K562 (cell line): ENCODE measurements around the gene KPNA4. TPM values are rescaled to one million over a fixed set of nuclear protein-coding genes. Genes with fewer than 3 reads are reported as not detected.
"Not testable (repeated sequence)": the region's sequence is repeated elsewhere in the genome, so short reads cannot be mapped to it uniquely, and the experiment has no call there.

Experiments
- ATAC-seq: fragments of 200-7000 bp; cut with Tn5 transposase; 3 replicates; pipeline ENCODE4 v1.9.1; 2020; ENCODE audit warnings: moderate library complexity
- BruUV-seq: library from RNA; stranded (reverse); fragments of 400-500 nt; replicated peaks from 2 replicates; lab custom pipeline; 2021; lab: Mats Ljungman, UMichigan
- CTCF ChIA-PET: fragments of 300-600 bp; formaldehyde crosslinking; extraction: SDS; loops from one replicate; lab custom pipeline; 2021; ENCODE audit warnings: low intra/inter-chr PET ratio; lab: Yijun Ruan, JAX
- POLR2A ChIA-PET: fragments of 300-600, 350-650 bp; sonication (Branson Sonifier 250); formaldehyde crosslinking; extraction: SDS; loops from one replicate; lab custom pipeline; 2021; ENCODE audit warnings: antibody characterized with exemption, inconsistent platforms; lab: Yijun Ruan, JAX
- DNase-seq, 4 experiments: peaks; one replicate each; pipeline versions ENCODE4 v3.0.0 to v3.0.0-alpha.2; 2011 to 2018; ENCODE audit warnings: low spot score in 3 of 4, mixed read lengths in 3 of 4; ENCODE audit errors: extremely low read depth in 1 of 4
- FAIRE-seq: peaks from 2 replicates; lab custom pipeline; 2011; peaks lifted over from hg19 to GRCh38; lab: Jason Lieb, UNC
- H2AFZ ChIP-seq: 2 replicates; pipeline ENCODE4 v1.6.0; 2011; ENCODE audit warnings: low read depth, low read length, control low read depth, inconsistent platforms
- H3K27ac ChIP-seq: fragments of 200-600 bp; 3 replicates; pipeline ENCODE4 v1.8.0; 2011; ENCODE audit warnings: low read depth, mild to moderate bottlenecking, control low read depth, inconsistent platforms, low read length, moderate library complexity, mixed read lengths; ENCODE audit errors: extremely low read depth
- H3K27me3 ChIP-seq, 2 experiments: fragments of 300-600 bp in 1 of 2; 2 replicates in 1 of 2; 3 replicates in 1 of 2; pipeline versions ENCODE4 v1.6.0 to v1.8.0; 2011; ENCODE audit warnings: inconsistent platforms in 2 of 2, low read length in 2 of 2, mild to moderate bottlenecking in 1 of 2, mixed read lengths in 1 of 2, moderate library complexity in 1 of 2; ENCODE audit not compliant: control insufficient read depth in 2 of 2, insufficient read depth in 2 of 2
- H3K36me3 ChIP-seq: fragments of 300-600 bp; 3 replicates; pipeline ENCODE4 v1.8.0; 2011; ENCODE audit warnings: mild to moderate bottlenecking, low read length, inconsistent platforms; ENCODE audit not compliant: control insufficient read depth, insufficient read depth
- H3K4me1 ChIP-seq, 2 experiments: fragments of 200-600 bp in 1 of 2; replicated peaks in 1 of 2; 2 replicates in 1 of 2; 3 replicates in 1 of 2; pipeline versions ENCODE4 v1.5.1 to v1.8.0; 2011; ENCODE audit warnings: inconsistent platforms in 2 of 2, low read length in 2 of 2, mild to moderate bottlenecking in 1 of 2, mixed read lengths in 1 of 2, moderate library complexity in 1 of 2; ENCODE audit not compliant: control insufficient read depth in 2 of 2, insufficient read depth in 2 of 2
- H3K4me2 ChIP-seq: 2 replicates; pipeline ENCODE4 v1.6.1; 2011; ENCODE audit warnings: low read length, control low read depth, inconsistent platforms, mixed read lengths; ENCODE audit not compliant: insufficient read depth
- H3K4me3 ChIP-seq: fragments of 200-600 bp; sonication (generic), shearing (Covaris generic); 2 replicates; pipeline ENCODE4 v1.5.1; 2016; ENCODE audit warnings: control low read depth, inconsistent platforms
- H3K79me2 ChIP-seq: fragments of 200-600 bp; 3 replicates; pipeline ENCODE4 v1.8.0; 2011; ENCODE audit warnings: low read length, inconsistent platforms; ENCODE audit not compliant: control insufficient read depth, insufficient read depth
- H3K9ac ChIP-seq, 2 experiments: 2 replicates each; pipeline versions ENCODE4 v1.6.0 to v1.6.1; 2011; ENCODE audit warnings: low read depth in 2 of 2, low read length in 2 of 2, control low read depth in 1 of 2, inconsistent platforms in 1 of 2, mild to moderate bottlenecking in 1 of 2, mixed read lengths in 1 of 2; ENCODE audit not compliant: insufficient read depth in 1 of 2
- H3K9me1 ChIP-seq: one replicate; pipeline ENCODE4 v1.6.0; 2011; ENCODE audit warnings: inconsistent platforms, mild to moderate bottlenecking, low read length, moderate library complexity; ENCODE audit not compliant: control insufficient read depth, insufficient read depth
- H3K9me3 ChIP-seq: replicated peaks from 2 replicates; pipeline ENCODE4 v1.5.1; 2011; ENCODE audit warnings: low read depth, low read length, inconsistent platforms; ENCODE audit not compliant: control insufficient read depth, insufficient read depth
- H4K20me1 ChIP-seq: replicated peaks from 2 replicates; pipeline ENCODE4 v1.6.1; 2011; ENCODE audit warnings: low read length, inconsistent platforms, mixed read lengths; ENCODE audit not compliant: control insufficient read depth, insufficient read depth
- ETV5 ChIP-seq: sonication (generic); formaldehyde crosslinking; IDR thresholded peaks from 2 replicates; pipeline ENCODE4 v1.4.0; 2020; ENCODE audit warnings: low read depth, mild to moderate bottlenecking, missing genetic modification reagents
- GABPA ChIP-seq: fragments of 200-800 bp; sonication (Bioruptor generic); conservative IDR thresholded peaks from 2 replicates; pipeline ENCODE4 v1.6.1; 2016; ENCODE audit warnings: low read depth, missing genetic modification characterization, missing compliant biosample characterization
- IRF2 ChIP-seq: sonication (generic); formaldehyde crosslinking; IDR thresholded peaks from 2 replicates; pipeline ENCODE4 v1.8.1; 2022; ENCODE audit warnings: mild to moderate bottlenecking, missing genetic modification reagents
- L3MBTL2 ChIP-seq: fragments of 450-650 bp; IDR thresholded peaks from 2 replicates; pipeline ENCODE4 v1.6.1; 2016; ENCODE audit warnings: mild to moderate bottlenecking, moderate library complexity
- MXI1 ChIP-seq: IDR thresholded peaks from 2 replicates; pipeline ENCODE4 v1.6.1; 2011; ENCODE audit warnings: low read depth, mild to moderate bottlenecking, improper control_type of control experiment, low read length
- MYC ChIP-seq, 2 experiments: fragments of 250-450 bp in 1 of 2; sonication (Bioruptor Pico) in 1 of 2; IDR thresholded peaks; 2 replicates each; pipeline versions ENCODE4 v1.5.1 to v1.6.1; 2012 to 2021; ENCODE audit warnings: low read depth in 2 of 2, borderline replicate concordance in 1 of 2, improper control_type of control experiment in 1 of 2, low read length in 1 of 2, mild to moderate bottlenecking in 1 of 2, moderate library complexity in 1 of 2
- RHOXF2B ChIP-seq: fragments of 250-450 bp; sonication (Bioruptor Pico); conservative IDR thresholded peaks from 2 replicates; pipeline ENCODE4 v1.5.1; 2021
- SOX6 ChIP-seq: fragments of 450-650 bp; IDR thresholded peaks from 2 replicates; pipeline ENCODE4 v1.6.1; 2014; ENCODE audit warnings: mild to moderate bottlenecking
- ZNF780A ChIP-seq: fragments of 250-450 bp; sonication (Bioruptor Pico); IDR thresholded peaks from 2 replicates; pipeline ENCODE4 v1.5.0; 2021; ENCODE audit warnings: mild to moderate bottlenecking
- WGBS: fragments of 100-300 bp; shearing (Covaris generic); methylation state at CpG from one replicate; pipeline ENCODE4 v1.1.6; 2016; ENCODE audit warnings: low coverage, mixed read lengths; ENCODE audit not compliant: insufficient coverage; ENCODE audit errors: missing lambda C conversion rate; 5-methylcytosine and 5-hydroxymethylcytosine counted together
- in situ Hi-C: fragments of 300-500 bp; cut with MboI; formaldehyde crosslinking; loops from 4 replicates; pipeline ENCODE4 v1.15.0; 2018; ENCODE audit warnings: inconsistent platforms, mixed read lengths
- intact Hi-C: fragments of 100-400 bp; cut with micrococcal nuclease; formaldehyde crosslinking; loops from 2 replicates; pipeline ENCODE4 v1.14.2; 2022
- polyA plus RNA-seq, 8 experiments: library from polyadenylated mRNA; depleted of rRNA in 4 of 8; stranded (reverse) in 5 of 8; unstranded in 3 of 8; fragments of >200 nt; fragmentation: Nextera tagmentation in 2 of 8; fragmentation: Illumina TruSeq in 1 of 8; extraction: Ambion mirVana in 2 of 8; extraction: Trizol in 1 of 8; gene quantifications; 2 replicates each; pipeline versions ENCODE4 v1.2.1 to v1.2.3, GENCODE V29; 2011 to 2014; ENCODE audit warnings: inconsistent platforms in 1 of 8, missing spikeins in 1 of 8
- total RNA-seq, 7 experiments: library from RNA; depleted of rRNA in 6 of 7; stranded (reverse); fragments of >200 nt in 6 of 7; fragmentation: Illumina TruSeq in 2 of 7; extraction: Trizol in 2 of 7; gene quantifications; 2 replicates each; pipeline versions ENCODE4 v1.2.1 to v1.2.3, GENCODE V29; 2011 to 2021; ENCODE audit warnings: low replicate concordance in 1 of 7
- TF ChIP-seq, protein P1 (sequence below): fragments of 450-650 bp; IDR thresholded peaks from 2 replicates; pipeline ENCODE4 v1.6.1; 2017; ENCODE audit warnings: antibody characterized with exemption, mild to moderate bottlenecking

KPNA4 gene
- total and polyA plus RNA-seq, 9 of the 15 experiments (the other 6 are each of a cell fraction or from before 2014, with no cell fraction given) = 13.9 to 66.6 (median 34.5) TPM

DNA sequence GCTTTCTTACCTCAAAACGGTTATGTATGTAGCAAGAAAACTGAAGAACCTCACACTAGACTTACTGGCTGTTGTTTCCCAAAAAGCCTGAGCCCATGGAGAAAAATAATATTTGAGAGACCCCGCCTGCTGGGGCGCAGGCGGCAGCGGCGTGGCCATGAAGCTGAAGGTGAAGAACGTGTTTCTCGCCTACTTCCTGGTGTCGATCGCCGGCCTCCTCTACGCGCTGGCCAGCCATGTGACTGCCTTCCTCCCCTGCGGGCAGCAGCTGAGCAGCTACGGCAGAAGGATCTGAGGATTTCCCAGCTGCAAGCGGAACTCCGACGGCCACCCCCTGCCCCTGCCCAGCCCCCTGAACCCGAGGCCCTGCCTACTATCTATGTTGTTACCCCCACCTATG, 113.1 kb downstream of the KPNA4 start:
- H4K20me1 ChIP-seq, ATAC-seq, CTCF ChIA-PET, DNase-seq, FAIRE-seq, H3K9me3 ChIP-seq, H3K27me3 ChIP-seq, H3K4me3 ChIP-seq, H3K9me1 ChIP-seq, H3K36me3 ChIP-seq, intact Hi-C loops, H3K4me2 ChIP-seq, BruUV-seq: not testable (repeated sequence)
- peaks cover 33% of the 10 kb centered on the region for H3K79me2 ChIP-seq
- POLR2A ChIA-PET = interaction anchor here (2.1 to 5.2 kb wide), 4 partner anchors 8 to 50 kb away, joined by 6 to 51 read pairs (median 29); no protein-coding TSS in a partner anchor
- in situ Hi-C loops = loop anchor here (25.0 kb wide), 1 partner anchor 565 kb away; no protein-coding TSS in a partner anchor
- H3K27ac ChIP-seq = peak overlapping the region; percentile 98; the same call in 1 of the 3 replicates
- 93% methylated on average over 15 of the region's 19 CpGs for WGBS
- peak overlapping the region; percentile 61; the same call in 1 of the 2 replicates for H2AFZ ChIP-seq
- H3K4me1 ChIP-seq = peaks cover 12 to 30% of the 10 kb centered on the region in 2 experiments
- H3K9ac ChIP-seq = 0 out of 4 replicates have a peak overlapping the region, but pooled peaks of 1 of the 2 experiments have one; percentile 10

DNA sequence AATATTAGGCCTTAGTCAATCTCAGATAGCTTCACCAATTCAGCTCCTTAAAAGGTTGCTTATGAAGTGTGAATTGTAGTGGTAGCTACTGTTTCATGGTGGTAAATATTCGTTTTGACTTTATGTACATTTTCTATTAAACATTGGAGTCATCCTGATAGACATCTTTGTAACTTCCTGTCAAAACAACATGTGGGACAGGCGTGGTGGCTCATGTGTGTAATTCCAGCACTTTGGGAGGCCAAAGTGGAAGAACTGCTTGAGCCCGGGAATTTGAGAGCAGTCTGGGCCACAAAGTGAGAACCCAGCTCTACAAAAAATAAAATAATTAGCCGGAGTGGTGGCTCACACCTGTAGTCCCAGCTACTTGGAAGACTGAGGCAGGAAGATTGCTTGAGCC, 113.8 kb downstream of the KPNA4 start:
- CTCF ChIA-PET = no interaction called here
- no peaks in the 10 kb centered on the region for H3K9me1 ChIP-seq
- POLR2A ChIA-PET = interaction anchor here (0.6 to 5.2 kb wide), 9 partner anchors 8 to 985 kb away, joined by 3 to 51 read pairs (median 4); no protein-coding TSS in a partner anchor
- TF ChIP-seq MXI1 (0 out of 2 replicates have a peak, but pooled peaks have one; percentile 23), ZNF780A (CRISPR knock-in tag) (no peak), ETV5 (CRISPR knock-in tag) (peak; percentile 20; the same call in 1 of the 2 replicates), MYC (IDR thresholded peaks at IDR 0.05; ENCODE audit: low read depth, low read length) (0 out of 2 replicates have a peak, but pooled peaks have one; percentile 49), MYC (CRISPR knock-in tag; IDR thresholded peaks at IDR 0.05; ENCODE audit: borderline replicate concordance, low read depth) (no peak), SOX6 (0 out of 2 replicates have a peak, but pooled peaks have one; percentile 18), IRF2 (CRISPR knock-in tag) (no peak), L3MBTL2 (peak; percentile 85), GABPA (tag) (peak; percentile 49), RHOXF2B (CRISPR knock-in tag) (no peak)
- TF ChIP-seq, protein P1, sequence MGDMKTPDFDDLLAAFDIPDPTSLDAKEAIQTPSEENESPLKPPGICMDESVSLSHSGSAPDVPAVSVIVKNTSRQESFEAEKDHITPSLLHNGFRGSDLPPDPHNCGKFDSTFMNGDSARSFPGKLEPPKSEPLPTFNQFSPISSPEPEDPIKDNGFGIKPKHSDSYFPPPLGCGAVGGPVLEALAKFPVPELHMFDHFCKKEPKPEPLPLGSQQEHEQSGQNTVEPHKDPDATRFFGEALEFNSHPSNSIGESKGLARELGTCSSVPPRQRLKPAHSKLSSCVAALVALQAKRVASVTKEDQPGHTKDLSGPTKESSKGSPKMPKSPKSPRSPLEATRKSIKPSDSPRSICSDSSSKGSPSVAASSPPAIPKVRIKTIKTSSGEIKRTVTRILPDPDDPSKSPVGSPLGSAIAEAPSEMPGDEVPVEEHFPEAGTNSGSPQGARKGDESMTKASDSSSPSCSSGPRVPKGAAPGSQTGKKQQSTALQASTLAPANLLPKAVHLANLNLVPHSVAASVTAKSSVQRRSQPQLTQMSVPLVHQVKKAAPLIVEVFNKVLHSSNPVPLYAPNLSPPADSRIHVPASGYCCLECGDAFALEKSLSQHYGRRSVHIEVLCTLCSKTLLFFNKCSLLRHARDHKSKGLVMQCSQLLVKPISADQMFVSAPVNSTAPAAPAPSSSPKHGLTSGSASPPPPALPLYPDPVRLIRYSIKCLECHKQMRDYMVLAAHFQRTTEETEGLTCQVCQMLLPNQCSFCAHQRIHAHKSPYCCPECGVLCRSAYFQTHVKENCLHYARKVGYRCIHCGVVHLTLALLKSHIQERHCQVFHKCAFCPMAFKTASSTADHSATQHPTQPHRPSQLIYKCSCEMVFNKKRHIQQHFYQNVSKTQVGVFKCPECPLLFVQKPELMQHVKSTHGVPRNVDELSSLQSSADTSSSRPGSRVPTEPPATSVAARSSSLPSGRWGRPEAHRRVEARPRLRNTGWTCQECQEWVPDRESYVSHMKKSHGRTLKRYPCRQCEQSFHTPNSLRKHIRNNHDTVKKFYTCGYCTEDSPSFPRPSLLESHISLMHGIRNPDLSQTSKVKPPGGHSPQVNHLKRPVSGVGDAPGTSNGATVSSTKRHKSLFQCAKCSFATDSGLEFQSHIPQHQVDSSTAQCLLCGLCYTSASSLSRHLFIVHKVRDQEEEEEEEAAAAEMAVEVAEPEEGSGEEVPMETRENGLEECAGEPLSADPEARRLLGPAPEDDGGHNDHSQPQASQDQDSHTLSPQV = peak; percentile 83

More for the DNA sequence above, 113.8 kb downstream of the KPNA4 start:
- Histone ChIP-seq H2AFZ (peak overlapping the region; percentile 61), H3K27ac (peak overlapping the region; percentile 98), H3K9me3 (no peaks in the 10 kb centered on the region), H3K79me2 (peaks cover 40% of the 10 kb centered on the region), H3K27me3 (no peaks in the 10 kb centered on the region), H3K4me2 (no peak overlapping the region; the same call in 1 of the 2 replicates), H4K20me1 (no peaks in the 10 kb centered on the region), H3K36me3 (peaks cover 6% of the 10 kb centered on the region; the same call in 2 of the 3 replicates), H3K9ac (peak overlapping the region; percentile 4 to 10; a peak in 2 of 4 replicates), H3K4me1 (peaks cover 12 to 31% of the 10 kb centered on the region in 2 experiments), H3K4me3 (no peak overlapping the region)
- BruUV-seq = no TSS peak
- intact Hi-C loops = no loop called here
- 13% methylated on average over 4 of the region's 4 CpGs for WGBS
- in situ Hi-C loops = loop anchor here (25.0 kb wide), 1 partner anchor 564 kb away; no protein-coding TSS in a partner anchor
- DNase-seq (peak in 1 of 4 experiments; percentile 47), ATAC-seq (no peak), FAIRE-seq (no peak)
